ENCODE results near the gene LIMS3. TPM values are rescaled to one million over a fixed set of nuclear protein-coding genes. Genes with fewer than 3 reads are reported as not detected.
"Not testable (repeated sequence)": the region's sequence is repeated elsewhere in the genome, so short reads cannot be mapped to it uniquely, and the experiment has no call there.

LIMS3 gene
- total and polyA plus RNA-seq, 5 donors from 2014 or later: 2.9 to 11.7 (median 4.3) TPM; not detected in 1

- not testable (repeated sequence) for H3K4me3 Mint-ChIP-seq; H3K27me3 ChIP-seq (ENCODE audit: control insufficient read depth, insufficient read depth, low read length); ATAC-seq (ENCODE audit: low read depth in 2 of 2); H3K36me3 Mint-ChIP-seq; H3K9me3 Mint-ChIP-seq; DNase-seq; H3K4me3 ChIP-seq (ENCODE audit: low read depth, low read length); H3K36me3 ChIP-seq (ENCODE audit: control insufficient read depth, insufficient read depth, low read length); H3K27ac ChIP-seq (ENCODE audit: insufficient read depth, low read length, poor library complexity, severe bottlenecking); H3K27ac Mint-ChIP-seq; H3K4me1 Mint-ChIP-seq; H3K9me3 ChIP-seq (ENCODE audit: control insufficient read depth in 2 of 2, low read length in 2 of 2); H3K27me3 Mint-ChIP-seq; H3K4me1 ChIP-seq (ENCODE audit: control insufficient read depth, insufficient read depth, low read length, poor library complexity, severe bottlenecking)
Observed at GRCh38 chr2:109913911-109914310, 15.4 kb downstream of the LIMS3 start.

GRCh38 chr2:109914552-109914951, 16.1 kb downstream of the LIMS3 start:
- not testable (repeated sequence) for H3K27me3 Mint-ChIP-seq; H3K36me3 Mint-ChIP-seq; H3K4me3 Mint-ChIP-seq; H3K4me1 Mint-ChIP-seq; H3K27ac Mint-ChIP-seq; DNase-seq; H3K9me3 Mint-ChIP-seq; H3K27ac ChIP-seq (ENCODE audit: insufficient read depth, low read length, poor library complexity, severe bottlenecking); ATAC-seq (ENCODE audit: low read depth in 2 of 2); H3K36me3 ChIP-seq (ENCODE audit: control insufficient read depth, insufficient read depth, low read length); H3K4me3 ChIP-seq (ENCODE audit: low read depth, low read length); H3K27me3 ChIP-seq (ENCODE audit: control insufficient read depth, insufficient read depth, low read length); H3K4me1 ChIP-seq (ENCODE audit: control insufficient read depth, insufficient read depth, low read length, poor library complexity, severe bottlenecking); H3K9me3 ChIP-seq (ENCODE audit: control insufficient read depth in 2 of 2, low read length in 2 of 2)

DNA sequence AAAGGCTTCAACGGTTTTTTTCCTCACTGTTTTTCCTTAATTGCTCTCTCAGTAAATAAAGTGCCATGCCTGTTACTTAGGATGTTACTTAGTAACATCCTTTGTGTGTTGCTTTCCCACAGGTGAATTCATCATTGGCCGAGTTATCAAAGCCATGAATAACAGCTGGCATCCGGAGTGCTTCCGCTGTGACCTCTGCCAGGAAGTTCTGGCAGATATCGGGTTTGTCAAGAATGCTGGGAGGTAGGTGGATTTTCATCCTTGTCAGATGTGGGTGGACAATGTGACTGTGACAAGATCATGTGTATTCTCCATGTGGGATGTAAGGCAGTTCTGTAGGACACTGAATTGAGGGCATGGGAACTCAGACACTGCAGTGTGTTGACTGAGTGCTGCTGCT, 17.3 kb downstream of the LIMS3 start:
- not testable (repeated sequence) for H3K36me3 ChIP-seq (ENCODE audit: control insufficient read depth, insufficient read depth, low read length); ATAC-seq (ENCODE audit: low read depth in 2 of 2)

DNA sequence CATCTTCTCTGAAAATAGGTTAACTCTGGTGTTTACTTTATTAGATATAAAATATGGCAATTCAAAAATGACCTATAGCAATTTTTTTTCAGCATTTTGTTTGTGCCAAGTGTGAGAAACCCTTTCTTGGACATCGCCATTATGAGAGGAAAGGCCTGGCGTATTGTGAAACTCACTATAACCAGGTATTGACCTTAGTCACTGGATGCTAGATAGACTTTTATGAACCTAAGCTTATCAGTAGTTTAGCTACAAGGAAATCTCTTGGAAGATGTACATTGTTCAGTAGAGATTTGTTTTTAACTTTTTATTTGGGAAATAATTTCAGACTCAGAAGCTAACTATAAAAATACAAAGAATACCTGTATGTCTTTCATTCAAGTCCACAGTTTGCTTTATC, 21.7 kb downstream of the LIMS3 start:
- H3K27ac Mint-ChIP-seq; DNase-seq; H3K4me1 Mint-ChIP-seq; H3K4me3 Mint-ChIP-seq; H3K27me3 Mint-ChIP-seq; H3K4me1 ChIP-seq (ENCODE audit: control insufficient read depth, insufficient read depth, low read length, poor library complexity, severe bottlenecking); H3K9me3 ChIP-seq (ENCODE audit: control insufficient read depth in 2 of 2, low read length in 2 of 2); ATAC-seq (ENCODE audit: low read depth in 2 of 2); H3K4me3 ChIP-seq (ENCODE audit: low read depth, low read length); H3K36me3 ChIP-seq (ENCODE audit: control insufficient read depth, insufficient read depth, low read length); H3K27ac ChIP-seq (ENCODE audit: insufficient read depth, low read length, poor library complexity, severe bottlenecking); H3K36me3 Mint-ChIP-seq; H3K27me3 ChIP-seq (ENCODE audit: control insufficient read depth, insufficient read depth, low read length); H3K9me3 Mint-ChIP-seq: not testable (repeated sequence)

More for the DNA sequence above, 17.3 kb downstream of the LIMS3 start:
- not testable (repeated sequence) for DNase-seq; H3K4me1 Mint-ChIP-seq; H3K27ac ChIP-seq (ENCODE audit: insufficient read depth, low read length, poor library complexity, severe bottlenecking); H3K27ac Mint-ChIP-seq; H3K4me3 Mint-ChIP-seq; H3K27me3 ChIP-seq (ENCODE audit: control insufficient read depth, insufficient read depth, low read length); H3K9me3 ChIP-seq (ENCODE audit: control insufficient read depth in 2 of 2, low read length in 2 of 2); H3K9me3 Mint-ChIP-seq; H3K36me3 Mint-ChIP-seq; H3K27me3 Mint-ChIP-seq; H3K4me3 ChIP-seq (ENCODE audit: low read depth, low read length); H3K4me1 ChIP-seq (ENCODE audit: control insufficient read depth, insufficient read depth, low read length, poor library complexity, severe bottlenecking)

- H3K9me3 ChIP-seq (ENCODE audit: control insufficient read depth in 2 of 2, low read length in 2 of 2); H3K4me1 ChIP-seq (ENCODE audit: control insufficient read depth, insufficient read depth, low read length, poor library complexity, severe bottlenecking); DNase-seq; H3K27ac ChIP-seq (ENCODE audit: insufficient read depth, low read length, poor library complexity, severe bottlenecking); H3K27me3 ChIP-seq (ENCODE audit: control insufficient read depth, insufficient read depth, low read length); H3K4me1 Mint-ChIP-seq; H3K9me3 Mint-ChIP-seq; H3K27ac Mint-ChIP-seq; H3K27me3 Mint-ChIP-seq; H3K4me3 ChIP-seq (ENCODE audit: low read depth, low read length); H3K36me3 Mint-ChIP-seq; H3K4me3 Mint-ChIP-seq; H3K36me3 ChIP-seq (ENCODE audit: control insufficient read depth, insufficient read depth, low read length): not testable (repeated sequence)
- ATAC-seq (ENCODE audit: low read depth in 2 of 2): peak in 1 of 2 donors; percentile 22
Observed at GRCh38 chr2:109921543-109922384, 23.3 kb downstream of the LIMS3 start.

- H3K4me1 Mint-ChIP-seq; H3K4me1 ChIP-seq (ENCODE audit: control insufficient read depth, insufficient read depth, low read length, poor library complexity, severe bottlenecking); DNase-seq; H3K27ac ChIP-seq (ENCODE audit: insufficient read depth, low read length, poor library complexity, severe bottlenecking); H3K9me3 Mint-ChIP-seq; H3K27me3 Mint-ChIP-seq; H3K27ac Mint-ChIP-seq; ATAC-seq (ENCODE audit: low read depth in 2 of 2); H3K36me3 ChIP-seq (ENCODE audit: control insufficient read depth, insufficient read depth, low read length); H3K27me3 ChIP-seq (ENCODE audit: control insufficient read depth, insufficient read depth, low read length); H3K4me3 Mint-ChIP-seq; H3K9me3 ChIP-seq (ENCODE audit: control insufficient read depth in 2 of 2, low read length in 2 of 2); H3K4me3 ChIP-seq (ENCODE audit: low read depth, low read length); H3K36me3 Mint-ChIP-seq: not testable (repeated sequence)
Observed at GRCh38 chr2:109924481-109924880, 26.0 kb downstream of the LIMS3 start.

DNA sequence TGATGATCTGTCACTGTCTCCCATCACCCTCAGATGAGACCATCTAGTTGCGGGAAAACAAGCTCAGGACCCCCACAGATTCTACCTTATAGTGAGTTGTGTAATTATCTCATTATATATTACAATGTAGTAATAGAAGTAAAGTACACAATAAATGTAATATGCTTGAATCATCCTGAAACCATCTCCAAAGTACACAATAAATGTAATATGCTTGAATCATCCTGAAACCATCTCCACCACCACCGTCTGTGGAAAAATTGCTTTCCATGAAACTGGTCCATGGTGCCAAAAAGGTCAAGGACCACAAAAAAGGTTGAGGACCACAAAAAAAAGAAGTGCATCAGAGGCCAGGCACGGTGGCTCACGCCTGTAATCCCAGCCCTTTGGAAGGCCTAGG, 29.3 kb downstream of the LIMS3 start:
- not testable (repeated sequence) for H3K36me3 Mint-ChIP-seq; ATAC-seq (ENCODE audit: low read depth in 2 of 2); H3K4me1 Mint-ChIP-seq; H3K27ac ChIP-seq (ENCODE audit: insufficient read depth, low read length, poor library complexity, severe bottlenecking); H3K36me3 ChIP-seq (ENCODE audit: control insufficient read depth, insufficient read depth, low read length); H3K9me3 ChIP-seq (ENCODE audit: control insufficient read depth in 2 of 2, low read length in 2 of 2); H3K27ac Mint-ChIP-seq; H3K27me3 ChIP-seq (ENCODE audit: control insufficient read depth, insufficient read depth, low read length); H3K9me3 Mint-ChIP-seq; H3K4me1 ChIP-seq (ENCODE audit: control insufficient read depth, insufficient read depth, low read length, poor library complexity, severe bottlenecking); H3K4me3 ChIP-seq (ENCODE audit: low read depth, low read length); DNase-seq; H3K4me3 Mint-ChIP-seq; H3K27me3 Mint-ChIP-seq

DNA sequence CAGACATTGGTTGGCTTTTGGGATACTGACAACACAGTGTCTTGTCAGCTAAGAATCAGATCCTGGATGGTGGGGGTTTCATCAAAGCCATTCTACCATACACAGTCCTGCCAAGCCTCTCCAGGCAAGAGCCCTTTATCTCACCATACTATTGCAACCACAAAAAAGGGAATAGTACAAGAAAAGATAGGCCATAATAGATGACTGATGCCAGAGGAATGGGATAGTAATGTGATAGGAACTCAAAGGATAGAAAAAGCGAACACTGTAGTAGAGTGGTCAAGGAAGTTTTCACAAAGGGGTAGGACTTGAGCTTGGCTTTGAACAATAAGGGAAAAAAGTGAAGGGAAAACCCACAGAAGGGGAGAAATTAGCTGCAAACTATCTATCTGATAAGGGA, 30.7 kb downstream of the LIMS3 start:
- not testable (repeated sequence) for H3K36me3 ChIP-seq (ENCODE audit: control insufficient read depth, insufficient read depth, low read length); H3K27me3 ChIP-seq (ENCODE audit: control insufficient read depth, insufficient read depth, low read length); H3K27ac Mint-ChIP-seq; H3K4me3 Mint-ChIP-seq; ATAC-seq (ENCODE audit: low read depth in 2 of 2); H3K27ac ChIP-seq (ENCODE audit: insufficient read depth, low read length, poor library complexity, severe bottlenecking); H3K4me1 ChIP-seq (ENCODE audit: control insufficient read depth, insufficient read depth, low read length, poor library complexity, severe bottlenecking); H3K36me3 Mint-ChIP-seq; DNase-seq; H3K9me3 ChIP-seq (ENCODE audit: control insufficient read depth in 2 of 2, low read length in 2 of 2); H3K9me3 Mint-ChIP-seq; H3K27me3 Mint-ChIP-seq; H3K4me1 Mint-ChIP-seq; H3K4me3 ChIP-seq (ENCODE audit: low read depth, low read length)

Data from CD4-positive, CD25-positive, alpha-beta regulatory T cell (primary cell).